Measurements from ENCODE around the gene OR51T1.

OR51T1 gene

DNA sequence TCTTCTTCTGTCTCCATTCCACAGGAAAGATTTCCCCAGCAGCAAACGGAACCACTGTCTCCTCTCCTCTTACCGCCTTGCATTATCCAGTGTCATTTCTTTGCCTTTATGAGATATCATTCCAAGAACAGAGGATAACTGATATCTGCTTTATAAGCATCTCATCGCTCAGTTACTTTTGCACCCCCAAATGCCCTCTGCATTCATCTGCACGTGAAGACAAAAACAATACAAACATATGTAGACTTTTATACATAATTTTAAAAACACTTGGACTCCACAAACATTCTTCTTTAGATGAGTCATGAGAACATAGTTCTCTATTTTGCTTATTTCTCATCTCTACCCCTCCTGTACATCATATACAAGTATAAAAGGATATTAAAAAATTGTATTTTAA, 512 bp upstream of the OR51T1 start:
- no peak for TF ChIP-seq CTCF (IDR thresholded peaks at IDR 0.05)

DNA sequence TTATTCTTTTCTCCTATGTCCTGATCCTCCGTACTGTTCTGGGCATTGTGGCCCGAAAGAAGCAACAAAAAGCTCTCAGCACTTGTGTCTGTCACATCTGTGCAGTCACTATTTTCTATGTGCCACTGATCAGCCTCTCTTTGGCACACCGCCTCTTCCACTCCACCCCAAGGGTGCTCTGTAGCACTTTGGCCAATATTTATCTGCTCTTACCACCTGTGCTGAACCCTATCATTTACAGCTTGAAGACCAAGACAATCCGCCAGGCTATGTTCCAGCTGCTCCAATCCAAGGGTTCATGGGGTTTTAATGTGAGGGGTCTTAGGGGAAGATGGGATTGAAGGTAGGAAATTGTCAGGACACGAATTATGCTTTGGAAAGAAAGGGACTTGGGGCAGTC, 843 bp downstream of the OR51T1 start:
- no peak for TF ChIP-seq CTCF (IDR thresholded peaks at IDR 0.05)

DNA sequence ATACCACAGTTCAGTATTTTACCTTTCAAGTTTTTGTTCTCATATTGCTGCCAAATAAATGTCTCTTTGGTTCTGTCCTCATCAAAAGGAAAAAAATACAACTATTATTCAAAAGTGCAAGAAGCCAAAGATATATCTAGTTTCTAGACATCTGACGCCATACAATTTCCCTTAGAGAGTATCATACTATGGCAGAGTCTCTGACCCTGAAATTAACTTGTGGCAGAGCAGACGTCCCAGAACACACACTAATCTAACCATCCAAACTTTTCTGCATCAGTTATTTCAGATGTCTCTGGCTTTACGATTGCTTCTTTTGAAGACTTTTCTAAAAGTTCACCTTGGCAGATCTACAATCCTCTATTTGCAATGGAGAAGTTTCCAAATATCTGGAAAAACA, 2.7 kb downstream of the OR51T1 start:
- TF ChIP-seq CTCF (IDR thresholded peaks at IDR 0.05), result no peak

- TF ChIP-seq CTCF (IDR thresholded peaks at IDR 0.05), result no peak
Measured at GRCh38 chr11:4886186-4886585, 4.5 kb downstream of the OR51T1 start.

DNA sequence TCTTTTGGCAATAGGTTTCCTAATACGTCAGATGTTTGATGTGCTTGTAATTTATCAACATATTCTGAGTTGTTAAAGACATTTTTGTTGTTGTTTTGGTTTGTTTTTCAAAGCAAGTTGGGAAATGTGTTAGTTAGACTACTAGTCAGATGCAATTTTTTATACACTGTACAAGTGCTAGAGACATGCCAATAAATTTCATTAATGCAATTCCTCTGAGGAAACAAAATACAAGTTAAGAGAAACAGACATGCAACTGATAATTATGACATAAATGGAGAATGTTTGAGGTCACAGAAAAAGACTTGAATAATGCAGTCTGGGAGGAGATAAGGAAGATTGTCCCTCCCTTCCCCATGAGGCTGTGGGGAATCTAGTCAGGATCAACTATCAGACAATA, 5.9 kb downstream of the OR51T1 start:
- no peak for TF ChIP-seq CTCF (IDR thresholded peaks at IDR 0.05)

- TF ChIP-seq CTCF (IDR thresholded peaks at IDR 0.05), result no peak
Measured at GRCh38 chr11:4890279-4890678, 8.6 kb downstream of the OR51T1 start.

DNA sequence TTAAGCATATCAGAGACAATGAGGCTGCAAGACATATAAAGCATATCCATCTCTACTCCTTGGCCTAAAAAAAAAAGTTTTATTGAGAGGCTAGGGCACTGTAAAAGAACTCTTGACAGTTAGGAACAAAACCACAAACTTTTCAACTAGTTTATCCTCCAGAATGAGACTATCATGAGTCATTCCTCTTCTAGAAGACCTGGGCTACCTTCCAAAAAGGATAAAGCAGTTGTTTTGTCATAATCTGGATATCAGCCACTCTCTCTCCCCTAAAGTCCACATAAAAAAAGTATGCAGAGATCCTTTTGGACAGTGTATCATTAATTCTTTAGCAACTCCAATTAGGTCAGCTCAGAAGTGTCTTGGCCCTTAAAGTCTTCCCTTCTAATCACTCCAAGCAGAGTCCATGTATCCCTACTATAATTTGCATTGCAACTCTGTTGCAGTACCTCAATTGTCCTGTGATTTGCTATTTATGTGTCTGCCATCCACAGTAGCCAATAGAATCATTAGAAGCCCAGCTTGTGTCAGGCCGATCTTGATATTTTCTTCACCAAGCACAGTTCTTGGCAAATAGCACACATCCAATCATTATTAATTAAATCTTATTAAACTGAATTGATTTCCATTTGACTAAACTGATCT, 10.4 kb downstream of the OR51T1 start:
- no peak for TF ChIP-seq CTCF (IDR thresholded peaks at IDR 0.05)

- no peak for TF ChIP-seq CTCF (IDR thresholded peaks at IDR 0.05)
Measured at GRCh38 chr11:4903484-4903883, 21.8 kb downstream of the OR51T1 start, which contains the start of gene OR51A7. Gene OR51A7 (plus strand): TSS chr11:4903783. CDS start chr11:4907370, 3,587 bp downstream.
